WERI-Rb-1 (cell line): Measurements from ENCODE around the gene PDLIM5.

ENCODE experiments used
- DNase-seq: peaks from one replicate; pipeline ENCODE4 v3.0.0-alpha.2; 2020
- H3K27ac ChIP-seq: fragments of 250-450 bp; sonication (Bioruptor Pico); 2 replicates; pipeline ENCODE4 v1.5.1; 2020; ENCODE audit warnings: mild to moderate bottlenecking, moderate library complexity
- H3K27me3 ChIP-seq: fragments of 250-450 bp; sonication (Bioruptor Pico); 2 replicates; pipeline ENCODE4 v1.5.1; 2021; ENCODE audit warnings: mild to moderate bottlenecking, low read depth, moderate library complexity; ENCODE audit not compliant: insufficient read depth, severe bottlenecking
- H3K36me3 ChIP-seq: fragments of 250-450 bp; sonication (Bioruptor Pico); 2 replicates; pipeline ENCODE4 v1.5.1; 2020; ENCODE audit warnings: mild to moderate bottlenecking, moderate library complexity
- H3K4me3 ChIP-seq: 2 replicates; pipeline ENCODE4 v1.5.1; 2011; ENCODE audit warnings: low read depth, mild to moderate bottlenecking, control low read depth, low read length
- H3K9me3 ChIP-seq: fragments of 250-450 bp; sonication (Bioruptor Pico); 2 replicates; pipeline ENCODE4 v1.5.1; 2021; ENCODE audit warnings: mild to moderate bottlenecking, moderate library complexity; ENCODE audit not compliant: severe bottlenecking
- TF ChIP-seq, protein P1 (sequence below): IDR thresholded peaks from 2 replicates; pipeline ENCODE4 v1.5.1; 2011; ENCODE audit warnings: low read depth, mild to moderate bottlenecking, control low read depth, inconsistent platforms, low read length

PDLIM5 gene

DNA sequence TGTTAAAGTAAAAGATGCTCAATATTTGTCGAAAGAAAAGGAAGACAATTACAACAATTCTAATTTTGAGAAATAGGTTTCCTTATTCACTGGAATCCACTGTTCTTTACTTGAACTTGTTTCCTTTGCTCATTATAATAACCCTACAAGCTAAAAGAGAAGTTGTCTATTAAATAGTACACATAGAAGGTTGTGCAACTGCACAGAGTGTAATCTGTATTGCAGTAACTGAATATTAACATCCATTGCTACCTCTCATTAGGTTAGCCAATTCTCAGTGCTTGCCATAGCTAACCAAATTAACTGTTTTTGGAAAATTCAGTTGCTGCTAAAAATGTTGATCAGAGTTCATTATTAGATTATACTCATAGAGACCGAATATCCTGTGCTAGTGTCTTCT is 120.0 kb downstream of the PDLIM5 start:
- no peak overlapping the region for H3K27ac ChIP-seq
- H3K36me3 ChIP-seq: no peaks in the 10 kb centered on the region
- H3K4me3 ChIP-seq: no peak overlapping the region
- H3K9me3 ChIP-seq: no peaks in the 10 kb centered on the region
- TF ChIP-seq, protein P1, sequence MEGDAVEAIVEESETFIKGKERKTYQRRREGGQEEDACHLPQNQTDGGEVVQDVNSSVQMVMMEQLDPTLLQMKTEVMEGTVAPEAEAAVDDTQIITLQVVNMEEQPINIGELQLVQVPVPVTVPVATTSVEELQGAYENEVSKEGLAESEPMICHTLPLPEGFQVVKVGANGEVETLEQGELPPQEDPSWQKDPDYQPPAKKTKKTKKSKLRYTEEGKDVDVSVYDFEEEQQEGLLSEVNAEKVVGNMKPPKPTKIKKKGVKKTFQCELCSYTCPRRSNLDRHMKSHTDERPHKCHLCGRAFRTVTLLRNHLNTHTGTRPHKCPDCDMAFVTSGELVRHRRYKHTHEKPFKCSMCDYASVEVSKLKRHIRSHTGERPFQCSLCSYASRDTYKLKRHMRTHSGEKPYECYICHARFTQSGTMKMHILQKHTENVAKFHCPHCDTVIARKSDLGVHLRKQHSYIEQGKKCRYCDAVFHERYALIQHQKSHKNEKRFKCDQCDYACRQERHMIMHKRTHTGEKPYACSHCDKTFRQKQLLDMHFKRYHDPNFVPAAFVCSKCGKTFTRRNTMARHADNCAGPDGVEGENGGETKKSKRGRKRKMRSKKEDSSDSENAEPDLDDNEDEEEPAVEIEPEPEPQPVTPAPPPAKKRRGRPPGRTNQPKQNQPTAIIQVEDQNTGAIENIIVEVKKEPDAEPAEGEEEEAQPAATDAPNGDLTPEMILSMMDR: no peak
- no peaks in the 10 kb centered on the region for H3K27me3 ChIP-seq
- DNase-seq: no peak

DNA sequence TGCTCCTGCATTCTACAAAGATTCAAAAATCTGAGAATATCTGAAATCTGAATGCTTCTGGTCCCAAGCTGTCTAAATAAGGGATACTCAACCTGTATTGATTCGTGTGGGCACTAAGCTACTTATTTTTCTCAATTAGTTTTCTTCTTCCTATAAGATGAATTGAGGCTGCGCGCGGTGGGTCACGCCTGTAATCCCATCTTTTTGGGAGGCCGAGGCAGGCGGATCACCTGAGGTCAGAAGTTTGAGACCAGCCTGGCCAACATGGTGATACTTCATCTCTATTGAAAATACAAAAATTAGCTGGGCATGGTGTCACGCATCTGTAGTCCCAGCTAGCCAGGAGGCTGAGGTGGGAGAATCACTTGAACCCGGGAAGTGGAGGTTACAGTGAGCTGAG is 122.3 kb downstream of the PDLIM5 start:
- H3K9me3 ChIP-seq: no peaks in the 10 kb centered on the region
- TF ChIP-seq, protein P1: no peak
- H3K36me3 ChIP-seq: no peaks in the 10 kb centered on the region
- H3K4me3 ChIP-seq: no peak overlapping the region
- no peaks in the 10 kb centered on the region for H3K27me3 ChIP-seq
- no peak overlapping the region for H3K27ac ChIP-seq
- DNase-seq: no peak

DNA sequence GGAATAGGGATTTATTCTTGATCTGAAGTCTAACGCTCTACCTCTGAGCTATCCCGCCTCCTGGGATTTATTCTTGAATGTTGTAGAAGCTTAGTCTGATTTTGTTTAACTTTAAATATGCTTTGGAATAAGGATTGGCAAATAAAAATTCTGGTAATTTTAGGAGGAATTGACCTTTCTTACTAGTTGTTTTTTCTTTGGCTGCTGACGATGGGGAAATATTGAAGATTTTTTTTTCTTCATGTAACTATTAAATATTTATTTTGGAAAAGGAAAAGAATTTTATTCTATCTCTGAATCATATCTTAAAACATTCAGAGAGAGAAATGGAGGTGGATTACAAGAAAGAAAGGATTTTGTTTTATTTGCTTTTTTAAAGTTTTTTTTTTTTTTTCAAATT is 122.9 kb downstream of the PDLIM5 start:
- H3K36me3 ChIP-seq: no peaks in the 10 kb centered on the region
- H3K4me3 ChIP-seq: no peak overlapping the region
- no peaks in the 10 kb centered on the region for H3K27me3 ChIP-seq
- no peak overlapping the region for H3K27ac ChIP-seq
- no peak for DNase-seq
- TF ChIP-seq, protein P1: no peak
- no peaks in the 10 kb centered on the region for H3K9me3 ChIP-seq

DNA sequence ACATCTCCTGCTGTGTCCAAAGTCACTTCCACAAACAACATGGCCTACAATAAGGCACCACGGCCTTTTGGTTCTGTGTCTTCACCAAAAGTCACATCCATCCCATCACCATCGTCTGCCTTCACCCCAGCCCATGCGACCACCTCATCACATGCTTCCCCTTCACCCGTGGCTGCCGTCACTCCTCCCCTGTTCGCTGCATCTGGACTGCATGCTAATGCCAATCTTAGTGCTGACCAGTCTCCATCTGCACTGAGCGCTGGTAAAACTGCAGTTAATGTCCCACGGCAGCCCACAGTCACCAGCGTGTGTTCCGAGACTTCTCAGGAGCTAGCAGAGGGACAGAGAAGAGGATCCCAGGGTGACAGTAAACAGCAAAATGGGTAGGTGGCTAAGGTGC is 123.9 kb downstream of the PDLIM5 start:
- TF ChIP-seq, protein P1: no peak
- no peak overlapping the region for H3K27ac ChIP-seq

DNA sequence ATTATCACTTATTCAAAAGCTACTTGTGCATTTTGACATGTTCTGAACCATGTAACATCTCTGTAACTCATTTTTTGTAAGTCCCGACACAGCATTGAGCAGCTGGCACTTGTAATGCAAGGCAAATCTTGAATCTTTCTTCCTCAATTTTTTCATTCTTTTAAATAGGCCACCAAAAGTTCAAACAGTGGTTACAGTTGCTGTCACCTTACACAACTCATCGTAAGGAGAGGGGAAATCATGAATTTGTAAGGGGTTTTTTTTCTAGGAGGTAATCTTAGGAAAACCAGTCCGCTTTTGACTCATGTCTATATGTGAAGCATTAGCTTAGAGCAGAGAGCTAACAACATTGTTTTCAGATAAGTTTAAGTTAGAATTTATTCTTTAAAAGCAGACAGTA is 124.5 kb downstream of the PDLIM5 start:
- no peaks in the 10 kb centered on the region for H3K9me3 ChIP-seq
- DNase-seq: no peak
- no peaks in the 10 kb centered on the region for H3K27me3 ChIP-seq
- H3K36me3 ChIP-seq: no peaks in the 10 kb centered on the region
- H3K4me3 ChIP-seq: no peak overlapping the region
- TF ChIP-seq, protein P1: no peak
- H3K27ac ChIP-seq: no peak overlapping the region

More for the DNA sequence above, 123.9 kb downstream of the PDLIM5 start:
- H3K27me3 ChIP-seq: no peaks in the 10 kb centered on the region
- no peaks in the 10 kb centered on the region for H3K36me3 ChIP-seq
- no peaks in the 10 kb centered on the region for H3K9me3 ChIP-seq
- DNase-seq: no peak
- H3K4me3 ChIP-seq: no peak overlapping the region

DNA sequence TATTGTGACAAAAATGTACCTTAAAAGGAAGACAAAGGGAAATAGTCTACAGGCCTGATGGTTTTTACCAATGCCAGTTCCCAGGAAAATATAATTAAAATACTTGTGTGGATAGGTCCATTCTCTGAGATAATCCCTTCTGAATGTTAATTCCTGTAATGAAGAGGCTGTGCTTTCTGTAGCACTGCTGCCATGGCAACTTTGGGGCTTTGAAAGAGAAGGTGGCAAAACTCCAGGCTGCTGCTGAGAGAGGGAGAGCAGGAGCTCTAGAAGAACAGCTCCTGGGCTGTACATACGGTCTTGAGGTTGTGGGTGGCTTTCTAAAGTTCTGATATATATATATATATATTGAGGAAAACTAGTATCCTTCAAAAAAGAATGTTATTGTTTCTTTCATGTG is 125.4 kb downstream of the PDLIM5 start:
- TF ChIP-seq, protein P1: no peak
- Histone ChIP-seq H3K4me3 (no peak overlapping the region), H3K27ac (no peak overlapping the region), H3K36me3 (no peaks in the 10 kb centered on the region), H3K27me3 (no peaks in the 10 kb centered on the region), H3K9me3 (no peaks in the 10 kb centered on the region)
- DNase-seq: peak; percentile 65
